Uterus (tissue), 4 donors: ENCODE results near the gene TRMU. TPM values are rescaled to one million over a fixed set of nuclear protein-coding genes. Genes with fewer than 3 reads are reported as not detected.

Experiments used
- DNase-seq, 2 donors: peaks; one replicate each; pipeline ENCODE4 v3.0.0-alpha.2; 2019 to 2020
- H3K27ac ChIP-seq, 2 donors: fragments of 200-600 bp; sonication (generic); 1 replicate in 1 of 2; 2 replicates in 1 of 2; pipeline ENCODE4 v1.5.1; 2016 to 2018
- H3K27me3 ChIP-seq, 2 donors: fragments of 200-600 bp; sonication (generic); one replicate each; pipeline ENCODE4 v1.5.1; 2018 to 2019; ENCODE audit warnings: control low read depth in 1 of 2
- H3K36me3 ChIP-seq, 2 donors: fragments of 200-600 bp; sonication (generic); one replicate each; pipeline ENCODE4 v1.5.1; 2019; ENCODE audit warnings: control low read depth in 1 of 2
- H3K4me1 ChIP-seq, 2 donors: fragments of 200-600 bp; sonication (generic); one replicate each; pipeline ENCODE4 v1.5.1; 2018 to 2019; ENCODE audit warnings: control low read depth in 1 of 2
- H3K4me3 ChIP-seq, 2 donors: fragments of 200-600 bp; sonication (generic); 1 replicate in 1 of 2; 2 replicates in 1 of 2; pipeline ENCODE4 v1.5.1; 2018 to 2019; ENCODE audit warnings: mild to moderate bottlenecking in 1 of 2
- H3K9me3 ChIP-seq, 2 donors: fragments of 200-600 bp; sonication (generic); one replicate each; pipeline ENCODE4 v1.5.1; 2019; ENCODE audit warnings: control low read depth in 1 of 2
- CTCF ChIP-seq, 4 experiments: fragments of 200-600 bp in 2 of 4; fragments of 450-650 bp in 2 of 4; sonication (generic) in 2 of 4; IDR thresholded peaks; one replicate each; pipeline ENCODE4 v1.5.1; 2016 to 2019; ENCODE audit warnings: antibody characterized with exemption in 4 of 4, mild to moderate bottlenecking in 2 of 4, moderate library complexity in 1 of 4
- POLR2A ChIP-seq, 2 donors: fragments of 450-650 bp; IDR thresholded peaks; one replicate each; pipeline ENCODE4 v1.6.1; 2016; ENCODE audit warnings: antibody characterized with exemption in 2 of 2, mild to moderate bottlenecking in 1 of 2, moderate library complexity in 1 of 2
- intact Hi-C: fragments of 100-400 bp; cut with DNase I; formaldehyde crosslinking; loops from one replicate; pipeline ENCODE4 v1.15.1; 2023; ENCODE audit warnings: low total_unique reads
- total RNA-seq, 4 donors: library from RNA; depleted of rRNA in 3 of 4; stranded (reverse); fragments of >200 nt in 3 of 4; gene quantifications; one replicate each; pipeline versions ENCODE4 v1.1.0 to v1.2.4, GENCODE V29; 2014 to 2023
- donor health status: DM: yes; HTN: yes; CAD: no.

Gene TRMU
- total RNA-seq, 4 donors from 2014 or later: 14.1 to 52.5 (median 31.2) TPM

DNA sequence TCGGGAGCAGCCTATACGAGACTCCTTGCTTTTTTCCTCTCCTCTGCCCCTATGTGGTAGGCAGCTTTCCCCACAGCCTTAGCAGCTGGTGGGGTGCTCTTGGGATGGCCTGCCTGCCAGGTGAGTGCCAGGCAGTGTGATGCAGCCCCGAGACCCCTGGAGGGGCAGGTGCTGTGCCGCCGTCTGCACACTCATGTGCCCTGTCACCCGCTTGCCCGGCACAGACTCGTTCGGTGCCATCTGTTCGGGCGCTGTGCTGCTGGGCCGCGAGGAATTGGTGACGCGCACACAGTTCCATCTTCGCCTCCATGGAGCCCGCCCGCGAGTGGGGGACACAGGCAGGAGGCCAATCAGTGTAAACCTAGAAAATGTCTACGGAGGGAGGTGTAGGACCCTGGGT is 15.1 kb downstream of the TRMU start:
- TF ChIP-seq POLR2A (IDR thresholded peaks at IDR 0.05) (no peak), CTCF (IDR thresholded peaks at IDR 0.05) (no peak)
- Histone ChIP-seq H3K9me3 (no peaks in the 10 kb centered on the region), H3K27me3 (no peaks in the 10 kb centered on the region), H3K4me1 (no peaks in the 10 kb centered on the region), H3K36me3 (no peaks in the 10 kb centered on the region), H3K27ac (no peak overlapping the region), H3K4me3 (no peak overlapping the region)
- no peak for DNase-seq
- intact Hi-C loops: no loop called here

DNA sequence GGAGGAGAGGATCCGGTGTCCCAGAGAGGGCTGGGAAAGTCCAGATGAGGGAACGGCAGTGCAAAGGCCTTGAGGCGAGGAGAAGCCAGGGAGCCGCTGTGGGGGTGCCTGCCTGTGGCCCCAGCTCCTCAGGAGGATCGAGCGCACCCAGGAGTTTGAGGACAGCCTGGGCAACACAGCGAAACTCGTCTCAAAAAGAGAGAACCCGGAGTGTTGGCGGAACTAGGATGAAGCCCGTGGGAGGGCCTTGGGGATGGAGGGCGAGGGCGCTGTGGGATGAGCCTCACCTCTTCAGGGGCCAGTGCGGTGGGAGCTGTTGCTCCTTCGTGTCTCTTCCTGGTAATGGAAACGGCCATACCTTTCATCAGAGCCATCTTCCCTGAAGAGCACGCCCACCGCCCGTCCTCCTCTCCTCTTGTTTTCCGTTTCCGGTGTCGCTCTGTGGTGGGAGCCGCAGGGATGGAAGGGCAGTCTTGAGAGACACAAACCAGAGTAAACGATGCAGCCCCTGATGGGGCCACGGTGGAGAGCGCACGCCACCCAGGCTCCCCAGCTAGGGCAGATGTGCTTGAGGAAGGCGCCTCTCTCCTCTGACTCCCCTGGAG is 15.7 kb downstream of the TRMU start:
- H3K27me3 ChIP-seq: no peaks in the 10 kb centered on the region
- no peak for DNase-seq
- H3K36me3 ChIP-seq: no peaks in the 10 kb centered on the region
- H3K27ac ChIP-seq: no peak overlapping the region
- no peaks in the 10 kb centered on the region for H3K4me1 ChIP-seq
- intact Hi-C loops: no loop called here
- no peak overlapping the region for H3K4me3 ChIP-seq
- no peak for TF ChIP-seq CTCF (IDR thresholded peaks at IDR 0.05)
- no peak for TF ChIP-seq POLR2A (IDR thresholded peaks at IDR 0.05)
- no peaks in the 10 kb centered on the region for H3K9me3 ChIP-seq

DNA sequence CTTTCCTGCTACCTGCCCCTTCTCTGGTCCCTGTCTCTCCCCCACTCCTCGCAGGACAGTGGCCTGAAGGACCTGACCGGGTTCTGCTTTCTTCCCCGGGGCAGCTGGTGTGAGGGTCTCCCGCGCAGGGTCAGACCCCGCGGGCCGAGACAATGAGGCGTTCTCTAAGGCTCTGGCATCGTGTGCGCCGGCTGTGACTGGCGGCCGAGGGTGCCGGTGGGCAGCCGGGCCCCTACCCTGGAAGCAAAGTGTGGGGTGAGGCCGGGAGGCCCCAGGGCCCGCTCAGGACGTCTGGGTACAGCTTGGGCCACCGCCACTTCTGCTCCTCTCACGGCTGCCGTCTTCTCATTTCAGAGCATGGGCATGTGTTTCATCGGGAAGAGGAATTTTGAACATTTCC is 16.3 kb downstream of the TRMU start:
- H3K4me3 ChIP-seq: no peak overlapping the region
- no peak overlapping the region for H3K27ac ChIP-seq
- H3K36me3 ChIP-seq: no peaks in the 10 kb centered on the region
- TF ChIP-seq POLR2A (IDR thresholded peaks at IDR 0.05): no peak
- TF ChIP-seq CTCF (IDR thresholded peaks at IDR 0.05): no peak
- no peaks in the 10 kb centered on the region for H3K4me1 ChIP-seq
- no peak for DNase-seq
- no peaks in the 10 kb centered on the region for H3K9me3 ChIP-seq
- intact Hi-C loops: no loop called here
- H3K27me3 ChIP-seq: no peaks in the 10 kb centered on the region

- DNase-seq: no peak
- no peaks in the 10 kb centered on the region for H3K9me3 ChIP-seq
- H3K27ac ChIP-seq: no peak overlapping the region
- no peaks in the 10 kb centered on the region for H3K36me3 ChIP-seq
- H3K27me3 ChIP-seq: no peaks in the 10 kb centered on the region
- intact Hi-C loops: no loop called here
- no peak for TF ChIP-seq CTCF (IDR thresholded peaks at IDR 0.05)
- no peak for TF ChIP-seq POLR2A (IDR thresholded peaks at IDR 0.05)
- no peak overlapping the region for H3K4me3 ChIP-seq
- no peaks in the 10 kb centered on the region for H3K4me1 ChIP-seq
Observed at GRCh38 chr22:46352276-46352675, 16.8 kb downstream of the TRMU start.

DNA sequence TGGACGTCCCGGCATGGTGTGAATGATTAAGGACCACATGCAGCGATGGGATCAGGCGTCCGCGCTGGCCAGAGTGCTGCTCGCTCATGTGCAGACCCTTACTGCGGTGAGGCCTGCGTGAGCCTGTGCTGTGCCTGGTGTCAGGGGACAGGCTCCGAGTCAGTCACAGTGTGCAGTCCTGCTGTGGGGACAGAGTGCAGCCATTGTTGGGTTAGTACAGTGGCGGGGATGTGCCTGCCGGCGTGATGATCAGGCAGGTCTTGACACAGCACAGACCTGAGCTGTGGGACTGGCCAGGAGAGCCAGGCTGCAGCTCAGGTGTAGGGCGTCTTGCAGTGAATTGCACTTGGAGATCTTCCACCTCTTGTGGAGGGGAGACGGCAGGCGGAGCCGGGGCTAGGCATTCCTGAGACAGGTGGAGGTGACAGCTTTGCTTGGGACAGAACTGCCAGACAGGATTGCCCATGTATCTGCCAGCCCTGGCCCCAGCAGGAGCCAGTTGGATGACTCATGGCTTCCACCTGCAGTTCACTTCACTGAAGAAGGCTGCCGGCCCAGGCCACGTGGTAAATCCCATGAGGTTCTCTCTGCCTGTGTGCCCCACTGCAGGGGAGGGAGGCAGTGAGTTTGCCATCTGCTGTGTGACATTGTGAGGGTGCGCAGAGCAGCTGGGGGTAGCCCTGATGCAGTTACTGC is 17.3 kb downstream of the TRMU start:
- intact Hi-C loops: no loop called here
- no peak for DNase-seq
- no peak for TF ChIP-seq POLR2A (IDR thresholded peaks at IDR 0.05)
- no peak for TF ChIP-seq CTCF (IDR thresholded peaks at IDR 0.05)

More for the DNA sequence above, 17.3 kb downstream of the TRMU start:
- H3K4me3 ChIP-seq: no peak overlapping the region
- no peak overlapping the region for H3K27ac ChIP-seq
- H3K27me3 ChIP-seq: no peaks in the 10 kb centered on the region
- H3K9me3 ChIP-seq: no peaks in the 10 kb centered on the region
- H3K36me3 ChIP-seq: no peaks in the 10 kb centered on the region
- no peaks in the 10 kb centered on the region for H3K4me1 ChIP-seq
